ENCODE results near the gene NCK2. TPM values are rescaled to one million over a fixed set of nuclear protein-coding genes. Genes with fewer than 3 reads are reported as not detected.

The NCK2 gene
- total RNA-seq, 1 experiment from 2014 or later = 45.4 TPM

GRCh38 chr2:105928563-105928962 is 183.9 kb downstream of the NCK2 start:
- H2AFZ ChIP-seq (ENCODE audit: low read length) = no peak overlapping the region
- H3K4me1 ChIP-seq (ENCODE audit: insufficient read depth, low read length) = peaks cover 8% of the 10 kb centered on the region
- H3K9me3 ChIP-seq (ENCODE audit: low read length) = peaks cover 4% of the 10 kb centered on the region; the same call in 1 of the 2 replicates
- no TSS peak for BruUV-seq (replicated peaks)
- H3K79me2 ChIP-seq (ENCODE audit: low read length) = no peaks in the 10 kb centered on the region
- H3K36me3 ChIP-seq (ENCODE audit: low read depth, low read length) = no peaks in the 10 kb centered on the region
- POLR2A ChIA-PET (ENCODE audit: unreplicated experiment) = no interaction called here
- CTCF ChIA-PET = no interaction called here
- H3K27me3 ChIP-seq (ENCODE audit: low read length) = no peaks in the 10 kb centered on the region
- no peak overlapping the region for H3K9ac ChIP-seq (ENCODE audit: low read length)
- no peak overlapping the region for H3K27ac ChIP-seq (ENCODE audit: low read length)
- no peak overlapping the region for H3K4me2 ChIP-seq (ENCODE audit: low read length)
- H3F3A ChIP-seq (ENCODE audit: low read length, unreplicated experiment) = no peaks in the 10 kb centered on the region
- TF ChIP-seq EZH2 (IDR thresholded peaks at IDR 0.05; ENCODE audit: low read length, unreplicated experiment) (no peak), EZH2phosphoT487 (IDR thresholded peaks at IDR 0.05; ENCODE audit: borderline replicate concordance, low read length) (no peak), CTCF (conservative IDR thresholded peaks at IDR 0.05; ENCODE audit: low read depth, low read length) (no peak)
- H3K4me3 ChIP-seq (ENCODE audit: low read length) = no peak overlapping the region
- no peaks in the 10 kb centered on the region for H4K20me1 ChIP-seq (ENCODE audit: low read length)
- H3K9me2 ChIP-seq (replicated peaks; ENCODE audit: low read length) = no peaks in the 10 kb centered on the region
- no peak for ATAC-seq
- intact Hi-C loops (cut with micrococcal nuclease) = no loop called here
- no peak for DNase-seq

GRCh38 chr2:105929516-105929915 is 184.8 kb downstream of the NCK2 start:
- ATAC-seq (no peak), DNase-seq (peak; percentile 20)
- no peak overlapping the region for H3K4me2 ChIP-seq (ENCODE audit: low read length)
- no peak overlapping the region for H2AFZ ChIP-seq (ENCODE audit: low read length)
- no peak overlapping the region for H3K27ac ChIP-seq (ENCODE audit: low read length)
- no peak for TF ChIP-seq CTCF (conservative IDR thresholded peaks at IDR 0.05; ENCODE audit: low read depth, low read length)
- no peak for TF ChIP-seq EZH2phosphoT487 (IDR thresholded peaks at IDR 0.05; ENCODE audit: borderline replicate concordance, low read length)
- no peak for TF ChIP-seq EZH2 (IDR thresholded peaks at IDR 0.05; ENCODE audit: low read length, unreplicated experiment)
- H4K20me1 ChIP-seq (ENCODE audit: low read length) = no peaks in the 10 kb centered on the region
- peaks cover 8% of the 10 kb centered on the region for H3K4me1 ChIP-seq (ENCODE audit: insufficient read depth, low read length)
- POLR2A ChIA-PET (ENCODE audit: unreplicated experiment) = no interaction called here
- no peaks in the 10 kb centered on the region for H3K79me2 ChIP-seq (ENCODE audit: low read length)
- H3K4me3 ChIP-seq (ENCODE audit: low read length) = no peak overlapping the region
- intact Hi-C loops (cut with micrococcal nuclease) = no loop called here
- no peak overlapping the region for H3K9ac ChIP-seq (ENCODE audit: low read length)
- H3K9me2 ChIP-seq (replicated peaks; ENCODE audit: low read length) = no peaks in the 10 kb centered on the region
- no peaks in the 10 kb centered on the region for H3K36me3 ChIP-seq (ENCODE audit: low read depth, low read length)
- no peaks in the 10 kb centered on the region for H3K27me3 ChIP-seq (ENCODE audit: low read length)
- CTCF ChIA-PET = no interaction called here
- BruUV-seq (replicated peaks) = no TSS peak
- H3F3A ChIP-seq (ENCODE audit: low read length, unreplicated experiment) = no peaks in the 10 kb centered on the region
- peaks cover 7% of the 10 kb centered on the region; the same call in 1 of the 2 replicates for H3K9me3 ChIP-seq (ENCODE audit: low read length)

DNA sequence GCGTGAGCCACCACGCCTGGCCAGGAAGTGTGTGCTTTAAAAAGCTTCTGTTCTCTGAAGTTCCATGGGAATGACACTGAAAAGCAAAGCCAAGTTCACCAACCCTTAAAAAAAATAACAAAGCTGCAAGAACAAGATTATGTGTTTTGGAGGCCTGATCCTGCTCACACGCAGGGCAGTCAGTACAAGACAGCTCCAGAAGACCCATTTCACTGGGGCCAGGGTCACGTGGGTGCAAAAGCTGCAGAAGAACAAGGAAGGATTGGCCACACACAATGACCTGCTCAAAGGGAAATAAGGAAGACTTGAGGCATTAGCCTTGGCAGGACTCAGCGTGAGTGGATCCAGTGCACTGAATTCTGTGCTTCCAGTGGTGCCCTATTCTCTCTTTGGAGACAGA is 187.9 kb downstream of the NCK2 start:
- Histone ChIP-seq H3K36me3 (ENCODE audit: low read depth, low read length) (no peaks in the 10 kb centered on the region), H3K9ac (ENCODE audit: low read length) (no peak overlapping the region), H3K4me2 (ENCODE audit: low read length) (no peak overlapping the region), H4K20me1 (ENCODE audit: low read length) (no peaks in the 10 kb centered on the region), H3K9me2 (replicated peaks; ENCODE audit: low read length) (no peaks in the 10 kb centered on the region), H3F3A (ENCODE audit: low read length, unreplicated experiment) (no peaks in the 10 kb centered on the region), H3K9me3 (ENCODE audit: low read length) (peaks cover 7% of the 10 kb centered on the region; the same call in 1 of the 2 replicates), H3K27me3 (ENCODE audit: low read length) (no peaks in the 10 kb centered on the region), H3K79me2 (ENCODE audit: low read length) (no peaks in the 10 kb centered on the region), H3K4me3 (ENCODE audit: low read length) (no peak overlapping the region), H3K4me1 (ENCODE audit: insufficient read depth, low read length) (no peaks in the 10 kb centered on the region), H3K27ac (ENCODE audit: low read length) (no peak overlapping the region), H2AFZ (ENCODE audit: low read length) (no peak overlapping the region)
- DNase-seq (no peak), ATAC-seq (no peak)
- intact Hi-C loops (cut with micrococcal nuclease) = no loop called here
- BruUV-seq (replicated peaks) = no TSS peak
- ChIA-PET POLR2A (ENCODE audit: unreplicated experiment) (no interaction called here), CTCF (no interaction called here)
- no peak for TF ChIP-seq EZH2phosphoT487 (IDR thresholded peaks at IDR 0.05; ENCODE audit: borderline replicate concordance, low read length)
